Measurements from ENCODE around the gene TALDO1. TPM values are rescaled to one million over a fixed set of nuclear protein-coding genes. Genes with fewer than 3 reads are reported as not detected.

Gene TALDO1
- total RNA-seq, 1 experiment from 2014 or later, result 137 TPM

GRCh38 chr11:772429-773390 is 25.4 kb downstream of the TALDO1 start:
- Mint-ChIP-seq H3K36me3 (ENCODE audit: insufficient read depth, unreplicated experiment) (peaks cover 67% of the 10 kb centered on the region), H3K4me3 (ENCODE audit: unreplicated experiment) (no peak overlapping the region), H3K27ac (ENCODE audit: low read depth, unreplicated experiment) (no peak overlapping the region), H3K9me3 (ENCODE audit: unreplicated experiment) (no peaks in the 10 kb centered on the region), H3K27me3 (ENCODE audit: insufficient read depth, unreplicated experiment) (no peaks in the 10 kb centered on the region), H3K4me1 (ENCODE audit: insufficient read depth, unreplicated experiment) (peaks cover 11% of the 10 kb centered on the region)
- ChIA-PET CTCF (interaction anchor here (0.9 kb wide), 1 partner anchor 11 kb away, joined by 3 read pairs; no protein-coding TSS in a partner anchor), POLR2A (interaction anchor here (1.2 kb wide), 1 partner anchor 8 kb away, joined by 3 read pairs; no protein-coding TSS in a partner anchor)
- intact Hi-C loops (cut with micrococcal nuclease), result no loop called here
- DNase-seq (ENCODE audit: unreplicated experiment), result no peak
- no TSS peak for BruUV-seq (replicated peaks)
- TF ChIP-seq, protein P1, sequence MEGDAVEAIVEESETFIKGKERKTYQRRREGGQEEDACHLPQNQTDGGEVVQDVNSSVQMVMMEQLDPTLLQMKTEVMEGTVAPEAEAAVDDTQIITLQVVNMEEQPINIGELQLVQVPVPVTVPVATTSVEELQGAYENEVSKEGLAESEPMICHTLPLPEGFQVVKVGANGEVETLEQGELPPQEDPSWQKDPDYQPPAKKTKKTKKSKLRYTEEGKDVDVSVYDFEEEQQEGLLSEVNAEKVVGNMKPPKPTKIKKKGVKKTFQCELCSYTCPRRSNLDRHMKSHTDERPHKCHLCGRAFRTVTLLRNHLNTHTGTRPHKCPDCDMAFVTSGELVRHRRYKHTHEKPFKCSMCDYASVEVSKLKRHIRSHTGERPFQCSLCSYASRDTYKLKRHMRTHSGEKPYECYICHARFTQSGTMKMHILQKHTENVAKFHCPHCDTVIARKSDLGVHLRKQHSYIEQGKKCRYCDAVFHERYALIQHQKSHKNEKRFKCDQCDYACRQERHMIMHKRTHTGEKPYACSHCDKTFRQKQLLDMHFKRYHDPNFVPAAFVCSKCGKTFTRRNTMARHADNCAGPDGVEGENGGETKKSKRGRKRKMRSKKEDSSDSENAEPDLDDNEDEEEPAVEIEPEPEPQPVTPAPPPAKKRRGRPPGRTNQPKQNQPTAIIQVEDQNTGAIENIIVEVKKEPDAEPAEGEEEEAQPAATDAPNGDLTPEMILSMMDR (IDR thresholded peaks at IDR 0.05; ENCODE audit: unreplicated experiment), result no peak

DNA sequence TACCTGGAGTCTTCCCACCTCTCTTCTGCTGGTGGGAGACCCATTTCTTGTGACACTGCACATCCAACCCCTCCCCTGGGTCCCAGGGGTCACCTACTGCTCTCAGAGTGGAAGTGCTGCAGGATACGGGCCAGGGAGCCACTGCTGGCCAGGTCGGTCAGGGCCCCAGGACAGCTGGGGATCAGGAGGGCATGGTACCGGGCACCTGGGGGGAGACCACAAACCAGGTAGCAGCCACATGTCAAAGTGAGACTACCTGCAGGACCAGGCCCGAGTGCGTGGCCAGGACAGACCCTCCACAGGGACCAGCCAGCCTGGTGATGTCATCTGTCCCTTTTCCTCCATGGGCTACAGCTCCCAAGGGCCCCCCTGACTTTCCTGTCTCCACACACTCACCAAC is 26.2 kb downstream of the TALDO1 start:
- CTCF ChIA-PET, result no interaction called here
- intact Hi-C loops (cut with micrococcal nuclease), result no loop called here
- POLR2A ChIA-PET, result interaction anchor here (1.2 kb wide), 1 partner anchor 9 kb away, joined by 3 read pairs; no protein-coding TSS in a partner anchor
- BruUV-seq (replicated peaks), result no TSS peak
- no peak for DNase-seq (ENCODE audit: unreplicated experiment)
- no peak overlapping the region for H3K27ac Mint-ChIP-seq (ENCODE audit: low read depth, unreplicated experiment)
- no peak overlapping the region for H3K4me3 Mint-ChIP-seq (ENCODE audit: unreplicated experiment)
- H3K27me3 Mint-ChIP-seq (ENCODE audit: insufficient read depth, unreplicated experiment), result no peaks in the 10 kb centered on the region
- peaks cover 11% of the 10 kb centered on the region for H3K4me1 Mint-ChIP-seq (ENCODE audit: insufficient read depth, unreplicated experiment)
- peaks cover 60% of the 10 kb centered on the region for H3K36me3 Mint-ChIP-seq (ENCODE audit: insufficient read depth, unreplicated experiment)
- TF ChIP-seq, protein P1 (IDR thresholded peaks at IDR 0.05; ENCODE audit: unreplicated experiment), result no peak
- no peaks in the 10 kb centered on the region for H3K9me3 Mint-ChIP-seq (ENCODE audit: unreplicated experiment)

DNA sequence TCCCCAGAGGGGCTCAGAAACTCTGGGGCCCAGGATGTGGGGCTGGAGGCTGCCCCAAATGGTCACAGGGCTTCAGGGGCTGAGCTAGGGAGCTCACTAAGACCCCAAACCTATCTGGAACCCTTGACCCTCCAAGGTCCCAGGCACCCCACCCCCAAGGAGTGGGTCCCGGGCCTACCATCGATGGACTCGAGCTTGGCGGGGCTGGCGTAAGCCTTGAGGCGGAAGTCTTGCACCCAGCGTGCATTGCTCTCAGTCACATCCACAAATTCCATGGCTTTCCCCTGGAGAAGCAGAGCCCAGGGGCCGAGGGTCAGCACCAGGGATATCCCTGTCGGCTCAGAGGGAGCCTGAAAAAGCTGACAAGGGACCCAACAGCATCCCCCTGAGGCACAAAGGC is 26.6 kb downstream of the TALDO1 start:
- TF ChIP-seq, protein P1 (IDR thresholded peaks at IDR 0.05; ENCODE audit: unreplicated experiment), result no peak
- no peak overlapping the region for H3K27ac Mint-ChIP-seq (ENCODE audit: low read depth, unreplicated experiment)
- DNase-seq (ENCODE audit: unreplicated experiment), result no peak
- no TSS peak for BruUV-seq (replicated peaks)
- CTCF ChIA-PET, result no interaction called here
- H3K27me3 Mint-ChIP-seq (ENCODE audit: insufficient read depth, unreplicated experiment), result no peaks in the 10 kb centered on the region
- intact Hi-C loops (cut with micrococcal nuclease), result no loop called here
- peaks cover 56% of the 10 kb centered on the region for H3K36me3 Mint-ChIP-seq (ENCODE audit: insufficient read depth, unreplicated experiment)
- H3K4me1 Mint-ChIP-seq (ENCODE audit: insufficient read depth, unreplicated experiment), result peaks cover 11% of the 10 kb centered on the region
- H3K9me3 Mint-ChIP-seq (ENCODE audit: unreplicated experiment), result no peaks in the 10 kb centered on the region
- no peak overlapping the region for H3K4me3 Mint-ChIP-seq (ENCODE audit: unreplicated experiment)
- POLR2A ChIA-PET, result interaction anchor here (1.2 kb wide), 1 partner anchor 9 kb away, joined by 3 read pairs; no protein-coding TSS in a partner anchor

- CTCF ChIA-PET, result interaction anchor here (0.6 to 2.2 kb wide), 4 partner anchors 9 to 64 kb away, joined by 3 to 10 read pairs (median 3); no protein-coding TSS in a partner anchor
Measured at GRCh38 chr11:774873-775592, 27.8 kb downstream of the TALDO1 start.

More at GRCh38 chr11:774873-775592, 27.8 kb downstream of the TALDO1 start:
- no peaks in the 10 kb centered on the region for H3K27me3 Mint-ChIP-seq (ENCODE audit: insufficient read depth, unreplicated experiment)
- BruUV-seq (replicated peaks), result no TSS peak
- POLR2A ChIA-PET, result interaction anchor here (0.7 to 4.8 kb wide), 11 partner anchors 11 to 207 kb away, joined by 3 to 42 read pairs (median 11); partner anchors contain the start of genes EPS8L2, PIDD1, PNPLA2 and RPLP2
- TF ChIP-seq, protein P1 (IDR thresholded peaks at IDR 0.05; ENCODE audit: unreplicated experiment), result no peak
- peak overlapping the region; percentile 81 for H3K27ac Mint-ChIP-seq (ENCODE audit: low read depth, unreplicated experiment)
- intact Hi-C loops (cut with micrococcal nuclease), result no loop called here
- H3K4me3 Mint-ChIP-seq (ENCODE audit: unreplicated experiment), result peak overlapping the region; percentile 85
- no peaks in the 10 kb centered on the region for H3K9me3 Mint-ChIP-seq (ENCODE audit: unreplicated experiment)
- H3K4me1 Mint-ChIP-seq (ENCODE audit: insufficient read depth, unreplicated experiment), result peaks cover 11% of the 10 kb centered on the region
- peaks cover 44% of the 10 kb centered on the region for H3K36me3 Mint-ChIP-seq (ENCODE audit: insufficient read depth, unreplicated experiment)
- DNase-seq (ENCODE audit: unreplicated experiment), result peak; percentile 78

Data from MCF 10A (cell line).